Measurements from ENCODE around the gene FAM120A.

Gene FAM120A

DNA sequence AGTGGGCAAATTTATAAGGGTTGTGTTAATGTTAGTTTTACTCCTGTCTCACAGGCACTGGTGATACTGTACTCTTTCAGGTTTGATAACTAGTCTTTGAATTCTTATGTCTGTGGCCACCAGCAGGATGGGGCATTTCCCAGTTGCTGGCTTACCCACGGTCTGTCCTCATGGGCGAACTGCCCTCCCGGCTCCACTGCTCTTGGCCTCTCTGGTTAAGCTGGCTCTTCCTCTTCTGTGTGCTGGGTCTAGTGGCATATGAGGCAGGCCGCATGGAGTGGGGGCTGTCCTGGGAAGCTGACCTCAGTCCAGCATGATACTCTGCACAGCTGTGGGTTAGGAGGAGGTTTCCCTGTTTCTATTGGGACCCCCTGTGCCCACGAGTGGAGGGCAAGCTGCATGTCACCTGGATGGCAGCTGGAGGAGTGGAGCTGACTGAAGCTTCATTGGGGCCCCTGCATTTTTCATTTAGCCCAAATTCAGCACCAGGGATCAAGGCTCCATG is 144.4 kb downstream of the FAM120A start:
- DNase-seq (ENCODE audit: low read depth): no peak

DNA sequence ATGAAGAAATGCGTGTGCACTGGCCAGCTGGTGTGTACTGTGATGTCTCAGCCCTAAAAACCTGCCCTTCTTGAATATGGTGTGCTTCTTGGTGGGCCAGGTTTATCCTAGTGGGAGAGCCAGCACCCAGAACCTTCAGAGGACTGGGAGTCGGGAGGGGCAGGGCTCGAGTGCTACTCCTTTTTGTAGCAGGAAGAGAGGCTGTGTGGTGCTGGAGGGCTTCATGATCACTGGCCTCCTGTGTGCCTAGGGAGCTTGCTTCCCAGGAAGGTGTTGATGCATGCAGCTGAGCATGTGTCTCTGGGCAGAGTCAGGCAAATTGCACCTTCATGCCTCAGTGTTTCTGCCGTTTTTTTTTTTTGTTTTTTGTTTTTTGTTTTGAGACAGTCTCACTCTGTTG is 144.9 kb downstream of the FAM120A start:
- no peak for DNase-seq (ENCODE audit: low read depth)

DNA sequence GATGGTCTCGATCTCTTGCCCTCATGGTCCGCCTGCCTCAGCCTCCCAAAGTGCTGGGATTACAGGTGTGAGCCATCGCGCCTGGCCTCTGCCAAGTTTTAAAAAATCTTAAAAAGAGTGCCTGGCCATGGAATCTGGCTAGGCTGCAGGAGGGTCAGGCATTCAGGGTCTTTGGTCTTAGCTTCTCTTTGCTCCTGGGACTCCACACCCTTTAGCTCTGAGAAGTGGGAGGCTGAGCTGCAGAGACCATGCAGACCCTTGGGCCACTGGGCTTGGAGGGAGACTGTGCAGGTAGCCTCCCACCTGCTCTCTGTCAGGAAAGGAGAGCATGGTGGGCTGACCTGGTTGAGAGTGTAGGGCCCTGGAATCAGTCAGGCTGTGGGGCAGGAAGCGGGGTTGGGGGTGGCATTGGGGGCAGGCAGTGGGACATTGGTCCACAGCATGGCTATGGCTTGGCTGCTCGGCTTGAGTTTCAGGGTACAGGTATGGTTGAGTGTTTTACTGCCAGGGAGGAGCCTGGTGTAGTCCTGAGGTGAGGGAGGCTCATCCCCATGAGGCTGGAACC is 145.7 kb downstream of the FAM120A start:
- no peak for DNase-seq (ENCODE audit: low read depth)

DNA sequence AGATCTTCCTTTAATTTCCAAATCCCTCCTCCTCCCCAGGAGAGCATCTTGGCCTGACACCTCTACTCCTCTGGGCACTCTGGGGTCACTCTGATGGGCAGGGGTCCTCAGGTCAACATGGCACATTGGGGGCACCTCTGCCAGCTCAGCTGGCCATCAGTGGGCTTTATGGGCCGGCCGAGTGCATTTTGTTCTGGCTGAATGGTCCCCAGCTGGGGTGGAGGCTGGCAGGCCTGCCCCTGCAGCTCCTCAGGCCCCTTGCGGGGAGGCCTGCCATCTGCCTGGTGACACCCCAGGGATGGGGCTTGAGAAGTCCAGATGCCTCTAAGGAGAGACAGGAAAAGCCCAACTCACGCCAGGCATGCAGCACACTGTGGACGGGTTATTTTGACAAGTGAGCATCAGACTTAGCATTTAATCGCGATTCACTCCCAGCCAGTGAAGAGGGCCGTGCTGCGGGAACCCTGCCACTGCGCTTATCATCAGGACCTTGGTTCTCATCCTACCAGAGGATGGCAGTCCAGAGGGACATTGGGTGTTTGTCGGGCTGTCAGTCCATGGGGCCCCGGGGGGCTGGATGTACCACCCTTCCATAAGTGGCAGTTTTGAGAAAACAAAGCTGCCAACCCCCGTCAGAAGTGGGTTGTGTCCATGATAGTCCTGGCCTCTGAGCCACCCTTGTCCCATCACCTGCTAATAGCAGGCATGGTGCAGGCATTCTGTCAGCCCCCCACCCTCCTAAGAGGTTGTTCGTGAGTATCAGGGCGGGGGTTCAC is 146.6 kb downstream of the FAM120A start:
- DNase-seq (ENCODE audit: low read depth): no peak

DNA sequence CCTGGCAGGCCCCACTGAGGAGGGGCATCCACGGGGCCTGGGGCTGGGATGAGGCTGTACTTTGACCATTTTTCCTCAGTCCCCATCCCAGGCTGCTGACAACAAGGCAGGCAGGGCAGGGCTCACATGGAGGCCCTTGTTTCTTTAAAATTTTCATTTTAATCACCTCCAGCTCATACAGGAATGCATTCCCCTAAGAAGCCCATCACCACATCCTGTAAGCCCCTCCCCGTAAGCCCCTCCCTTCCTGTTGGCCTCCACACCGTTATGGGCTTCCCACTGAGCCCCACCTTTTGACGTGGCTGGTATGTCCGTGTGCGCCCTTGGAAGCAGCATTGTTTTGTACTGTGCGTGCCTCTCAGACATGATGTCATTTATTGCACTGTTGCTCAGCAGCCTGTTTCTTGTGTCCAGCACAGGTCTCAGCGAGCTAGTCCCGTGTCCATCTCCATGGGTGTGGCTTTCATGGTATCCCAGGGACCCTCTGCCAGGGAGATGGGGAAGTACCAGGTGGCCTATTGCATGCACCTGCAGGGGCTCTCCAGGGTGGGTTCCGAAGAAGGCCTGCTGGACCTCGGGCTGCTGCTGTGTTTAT is 147.3 kb downstream of the FAM120A start:
- DNase-seq (ENCODE audit: low read depth): no peak

DNA sequence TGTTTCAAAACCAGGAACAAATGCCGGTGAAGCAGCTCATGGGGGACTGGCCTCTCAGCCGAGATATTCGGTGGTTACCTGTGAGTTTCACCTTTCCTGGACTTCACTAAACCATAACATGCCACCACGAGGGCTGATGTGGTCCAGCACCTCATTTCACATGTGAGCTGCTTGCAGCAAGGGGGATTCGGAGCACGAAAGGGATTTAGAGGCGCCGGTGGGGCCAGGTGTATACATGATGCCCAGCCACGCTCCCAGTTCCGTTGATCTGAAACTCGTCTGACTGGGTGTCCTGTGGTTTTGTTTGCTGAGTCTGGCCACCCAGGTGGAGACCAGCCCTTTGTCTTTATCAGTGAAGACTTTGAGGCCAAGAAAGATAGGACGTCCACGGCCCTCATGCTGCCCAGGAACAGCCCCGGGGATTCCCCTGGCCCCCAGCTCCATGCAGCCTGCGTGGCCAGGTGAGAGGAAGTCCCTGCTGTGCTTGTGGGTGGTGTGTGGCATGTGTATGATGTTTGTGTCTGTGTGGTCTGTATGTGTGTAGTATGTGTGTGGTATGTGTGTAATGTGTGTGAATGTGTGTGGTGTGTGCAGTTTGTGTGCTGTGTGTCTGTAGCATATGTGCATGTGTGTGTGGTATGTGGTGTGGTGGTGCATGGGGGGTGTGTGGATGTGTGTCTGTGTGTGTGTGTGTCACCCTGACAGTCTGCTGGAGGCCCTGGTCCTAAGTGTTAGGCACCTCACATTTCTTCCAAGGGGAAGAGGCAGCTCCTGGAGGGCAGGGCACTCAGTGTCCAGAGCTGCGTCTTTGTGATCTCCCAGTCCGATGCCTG is 148.3 kb downstream of the FAM120A start:
- no peak for DNase-seq (ENCODE audit: low read depth)

DNA sequence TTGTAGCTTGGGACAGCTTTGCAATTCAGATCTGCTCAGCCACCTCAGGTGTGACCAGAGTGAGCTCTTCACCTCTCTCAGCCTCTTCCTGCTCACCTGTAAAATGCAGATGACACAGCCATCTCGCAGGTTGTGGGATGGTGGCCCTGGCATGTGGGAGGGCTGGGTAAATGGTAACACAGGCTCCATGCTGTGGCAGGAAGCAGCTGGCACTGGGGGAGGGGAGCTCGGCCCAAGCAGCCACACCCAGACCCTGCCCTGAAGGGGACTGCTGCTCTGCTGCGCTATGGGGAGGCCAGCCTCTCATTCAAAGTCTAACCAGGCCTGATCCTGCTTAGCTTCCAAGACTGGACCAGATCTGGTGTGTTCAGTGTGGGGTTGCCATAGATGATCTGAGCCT is 149.0 kb downstream of the FAM120A start:
- no peak for DNase-seq (ENCODE audit: low read depth)

DNA sequence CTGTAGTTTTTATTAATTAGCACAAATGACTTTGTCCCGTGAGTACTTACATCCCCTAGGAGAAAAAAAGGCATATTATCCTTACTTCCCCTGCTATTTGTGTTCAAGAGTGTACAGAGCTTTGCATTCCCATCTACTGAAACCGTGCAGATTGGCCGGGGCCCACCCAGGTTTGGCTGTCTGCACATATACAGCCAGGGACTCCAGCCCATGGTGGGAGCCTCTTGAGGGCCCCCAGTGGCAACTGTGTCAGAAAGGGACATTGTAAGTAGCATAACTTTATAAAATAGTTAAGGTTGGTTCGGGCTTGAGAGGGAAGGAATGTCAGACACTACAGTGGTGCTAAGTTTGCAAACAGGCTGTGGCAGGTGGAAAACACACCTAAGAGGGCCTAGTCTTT is 149.6 kb downstream of the FAM120A start:
- no peak for DNase-seq (ENCODE audit: low read depth)

DNA sequence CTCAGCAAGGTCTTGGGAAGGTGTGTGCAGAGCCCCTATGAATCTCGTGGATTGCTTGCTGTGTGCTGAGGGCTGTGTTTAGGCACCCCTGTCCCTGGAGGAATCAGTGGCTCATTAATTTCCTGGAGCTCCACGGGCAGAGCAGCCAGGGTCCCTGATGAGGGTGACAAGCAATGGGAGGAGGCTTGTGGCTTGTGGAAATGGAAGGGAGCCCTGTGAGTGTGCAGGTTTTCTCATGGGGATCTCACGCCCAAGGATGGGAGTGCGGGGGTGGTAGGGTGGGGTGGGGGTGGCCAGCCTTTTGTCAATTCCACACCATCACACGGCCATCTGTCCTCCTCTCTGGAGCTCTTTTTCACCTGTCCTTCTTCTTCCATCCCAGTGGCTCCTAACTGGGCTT is 150.2 kb downstream of the FAM120A start:
- no peak for DNase-seq (ENCODE audit: low read depth)

DNA sequence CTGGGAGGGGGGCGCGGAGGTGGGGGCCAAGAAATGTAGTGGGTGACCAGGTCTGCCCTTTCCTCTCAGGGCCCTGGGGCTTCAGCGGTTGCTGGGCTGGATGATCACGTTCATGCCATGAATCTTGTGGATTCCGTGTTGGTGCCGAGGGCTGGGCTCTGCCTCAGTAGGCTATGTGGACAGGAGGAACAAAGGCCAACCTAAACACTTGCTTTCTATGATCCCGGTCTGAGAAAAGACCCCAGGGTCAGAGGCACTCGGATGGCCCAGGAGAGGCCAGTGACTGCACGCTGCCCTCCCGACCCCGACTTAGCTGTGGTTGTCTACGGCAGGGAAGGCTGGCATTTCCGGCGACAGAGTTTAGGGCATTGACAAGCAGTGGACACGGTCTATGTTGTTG is 151.5 kb downstream of the FAM120A start:
- no peak for DNase-seq (ENCODE audit: low read depth)

DNA sequence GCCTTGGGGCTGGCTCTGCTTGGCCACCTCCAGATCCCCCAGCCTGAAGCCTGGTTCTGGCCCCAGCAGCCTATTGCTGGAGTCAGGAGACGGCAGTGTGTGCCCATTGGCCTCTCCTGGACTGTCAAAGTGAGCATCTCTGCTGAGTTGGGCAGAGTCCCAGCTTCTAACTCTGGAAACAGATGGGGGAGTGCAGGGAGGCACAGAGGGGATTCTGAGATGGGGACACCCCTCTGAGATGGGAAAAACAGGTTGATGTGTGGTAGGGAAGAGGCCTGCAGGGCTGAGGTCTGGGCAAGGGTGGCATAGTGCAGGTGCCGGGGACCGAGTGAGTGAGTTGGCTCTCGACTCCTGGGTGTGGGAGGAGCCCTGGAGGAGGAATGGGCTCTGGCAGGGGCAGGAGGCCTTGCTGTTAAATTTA is 152.4 kb downstream of the FAM120A start:
- DNase-seq (ENCODE audit: low read depth): no peak

DNA sequence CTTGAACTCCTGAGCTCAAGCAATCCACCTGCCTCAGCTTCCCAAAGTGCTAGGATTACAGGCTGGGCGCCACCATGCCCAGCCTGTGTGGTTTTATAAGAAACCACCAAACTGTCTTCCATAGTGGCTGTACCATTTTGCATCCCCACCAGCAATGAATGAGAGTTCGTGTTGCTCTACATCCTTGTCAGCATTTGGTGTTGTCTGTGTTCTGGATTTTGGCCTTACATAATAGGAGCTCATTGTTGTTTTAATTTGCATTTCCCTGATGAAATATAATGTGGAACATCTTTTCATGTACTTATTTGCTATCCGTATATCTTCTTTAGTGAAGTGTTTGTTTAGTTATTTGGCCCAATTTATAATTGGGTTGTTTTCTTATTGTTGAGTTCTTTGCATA is 154.7 kb downstream of the FAM120A start:
- no peak for DNase-seq (ENCODE audit: low read depth)

DNA sequence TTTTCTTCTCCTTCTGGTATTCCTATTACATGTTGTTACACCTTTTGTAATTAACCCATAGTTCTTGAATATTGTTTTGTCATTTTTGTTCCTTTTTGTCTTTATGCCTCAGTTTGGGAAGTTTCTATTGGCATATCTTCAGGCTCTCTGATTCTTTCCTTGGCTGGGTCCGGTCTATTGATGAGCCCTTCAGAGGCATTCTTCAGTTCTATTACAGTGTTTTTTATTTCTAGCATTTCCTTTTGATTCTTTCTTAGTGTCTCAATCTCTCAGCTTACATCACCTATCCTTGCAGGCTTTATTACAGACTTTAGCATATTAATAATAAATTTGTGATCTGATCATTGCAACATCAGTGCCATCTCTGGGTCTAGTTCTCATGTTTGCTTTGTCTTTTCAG is 158.7 kb downstream of the FAM120A start:
- DNase-seq (ENCODE audit: low read depth): no peak

DNA sequence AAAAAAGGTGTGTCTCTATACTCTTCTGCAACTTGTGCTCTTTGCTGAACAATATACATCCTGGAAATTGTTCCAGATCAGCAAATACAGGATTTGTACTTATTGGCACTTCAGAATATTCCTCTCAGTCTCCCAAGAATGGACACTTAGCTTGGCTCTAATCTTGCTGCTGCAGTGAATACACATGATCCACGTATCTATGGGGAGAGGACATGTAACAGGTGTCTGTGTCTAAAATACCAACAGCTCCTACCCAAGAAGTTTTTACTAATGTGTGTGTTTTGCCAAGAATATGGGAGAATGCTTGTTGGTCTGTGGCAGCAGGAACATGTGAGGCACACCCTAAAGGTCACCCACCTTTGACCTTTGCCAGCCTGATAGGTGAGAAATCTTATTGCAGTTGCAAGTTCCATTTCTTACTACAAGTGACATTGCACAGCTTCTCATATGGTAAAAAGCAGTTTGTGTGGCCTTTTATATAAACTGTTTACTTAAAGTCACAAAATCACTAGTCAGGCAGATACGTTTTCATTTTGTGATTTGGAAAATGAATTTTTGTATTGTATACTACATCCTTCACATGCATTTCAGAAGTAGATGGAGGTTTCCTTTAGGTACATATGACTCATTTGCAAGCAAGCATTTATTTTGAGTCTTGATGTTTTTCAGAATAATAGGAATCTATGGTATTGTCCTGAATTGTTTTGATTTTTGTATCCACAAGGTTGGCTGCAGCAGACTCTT is 160.7 kb downstream of the FAM120A start:
- DNase-seq (ENCODE audit: low read depth): no peak

DNA sequence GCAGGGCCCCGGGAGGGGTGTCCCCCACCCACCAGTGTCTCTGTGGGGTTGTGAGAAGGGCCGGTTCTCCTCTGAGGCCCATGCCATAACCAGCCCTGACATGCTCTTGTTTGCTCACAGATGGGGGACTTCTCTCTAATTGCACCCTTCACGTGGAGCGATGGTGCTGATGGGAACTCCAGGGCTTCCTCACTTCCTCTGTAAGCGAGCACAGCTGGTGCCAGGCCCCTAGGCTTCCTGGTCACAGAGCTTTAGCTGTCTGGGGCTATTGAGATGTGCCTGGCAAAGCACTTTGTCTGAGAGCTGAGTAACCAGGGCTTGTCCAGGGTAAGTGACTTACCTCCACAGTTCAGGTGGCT is 161.3 kb downstream of the FAM120A start:
- DNase-seq (ENCODE audit: low read depth): no peak

DNA sequence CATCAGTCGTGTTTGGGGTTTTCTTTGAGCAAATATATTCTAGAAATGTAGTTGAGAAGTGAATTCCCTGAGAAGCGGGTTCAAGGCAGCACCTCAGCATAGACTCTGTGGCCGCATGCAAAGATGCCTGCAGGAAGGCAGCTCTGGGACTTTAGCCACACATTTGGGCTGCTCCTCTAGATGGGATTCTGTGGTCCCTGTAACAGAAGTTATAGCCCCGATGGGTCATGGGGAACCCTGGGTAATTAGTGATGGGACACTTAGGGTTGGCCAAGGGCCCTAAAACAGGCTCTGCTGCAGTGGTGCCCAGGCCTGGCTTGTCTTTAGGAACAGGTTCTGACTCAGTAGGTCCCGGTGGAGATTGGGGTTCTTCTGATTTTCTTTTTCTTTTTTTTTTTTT is 161.7 kb downstream of the FAM120A start:
- no peak for DNase-seq (ENCODE audit: low read depth)

DNA sequence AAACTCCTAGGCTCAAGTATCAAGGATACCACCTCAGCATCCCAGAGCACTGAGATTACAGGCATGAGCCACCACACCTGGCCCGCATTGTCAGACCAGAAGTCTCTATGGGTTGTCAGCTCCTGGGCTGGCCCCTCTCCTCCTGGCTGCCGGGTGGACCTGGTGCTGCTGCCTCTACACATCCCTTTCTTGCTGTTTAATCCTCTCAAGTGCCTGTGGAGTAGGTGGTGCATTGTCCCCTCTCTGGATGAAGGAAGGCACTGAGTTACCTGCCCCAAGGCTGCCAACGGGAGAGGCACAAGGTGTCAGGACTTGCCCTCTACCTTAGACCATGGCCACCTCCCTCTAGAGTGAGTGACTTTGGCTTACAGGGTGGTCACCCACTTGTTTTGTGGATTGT is 162.3 kb downstream of the FAM120A start:
- DNase-seq (ENCODE audit: low read depth): no peak

DNA sequence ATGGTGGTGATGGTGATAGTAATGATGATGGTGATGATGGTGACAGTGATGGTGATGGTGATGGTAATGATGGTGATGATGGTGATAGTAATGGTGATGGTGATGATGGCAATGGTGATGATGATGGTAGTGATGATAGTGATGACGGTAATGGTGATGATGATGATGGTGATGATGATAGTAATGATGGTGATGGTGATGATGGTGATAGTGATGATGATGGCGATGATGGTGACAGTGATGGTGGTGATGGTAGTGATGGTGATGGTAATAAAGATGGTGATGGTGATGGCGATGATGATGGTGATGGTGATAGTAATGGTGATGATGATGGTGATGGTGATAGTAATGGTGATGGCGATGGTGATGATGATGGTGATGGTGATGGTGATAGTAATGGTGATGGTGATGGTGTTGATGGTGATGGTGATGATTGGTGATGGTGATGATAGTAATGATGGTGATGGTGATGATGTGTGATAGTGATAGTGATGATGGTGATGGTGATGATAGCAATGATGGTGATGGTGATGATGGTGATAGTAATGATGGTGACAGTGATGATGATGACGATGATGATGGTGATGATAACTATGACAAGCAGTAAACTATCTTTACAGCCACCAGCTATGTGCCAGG is 163.5 kb downstream of the FAM120A start:
- no peak for DNase-seq (ENCODE audit: low read depth)
